ENCODE data around the gene C10orf90.

- TF ChIP-seq POLR2AphosphoS5 (IDR thresholded peaks at IDR 0.05) (no peak), CTCF (IDR thresholded peaks at IDR 0.05) (no peak)
Observed at GRCh38 chr10:126455766-126456405, 214.6 kb downstream of the C10orf90 start.

All from breast epithelium (tissue), 3 donors.